Activated naive CD4-positive, alpha-beta T cell treated with anti-CD3 and anti-CD28 coated beads, Interleukin-2, amount 50 U/mL, for 24 hours (primary cell): Measurements from ENCODE around the gene ROR2.
"Not testable (repeated sequence)": the region's sequence is repeated elsewhere in the genome, so short reads cannot be mapped to it uniquely, and the experiment has no call there.

Experiments used
- H3K27ac Mint-ChIP-seq: one replicate; pipeline ENCODE4 v1.8.0; 2021; ENCODE audit warnings: mild to moderate bottlenecking, mixed read lengths
- H3K27me3 Mint-ChIP-seq: one replicate; pipeline ENCODE4 v1.8.0; 2021; ENCODE audit warnings: mixed read lengths
- H3K36me3 Mint-ChIP-seq: one replicate; pipeline ENCODE4 v1.8.0; 2021; ENCODE audit warnings: mixed read lengths
- H3K4me1 Mint-ChIP-seq: one replicate; pipeline ENCODE4 v1.8.0; 2021; ENCODE audit warnings: mixed read lengths
- H3K4me3 Mint-ChIP-seq: one replicate; pipeline ENCODE4 v1.8.0; 2021; ENCODE audit warnings: mild to moderate bottlenecking, mixed read lengths
- H3K9me3 Mint-ChIP-seq: one replicate; pipeline ENCODE4 v1.8.0; 2021; ENCODE audit warnings: mixed read lengths

ROR2 gene

DNA sequence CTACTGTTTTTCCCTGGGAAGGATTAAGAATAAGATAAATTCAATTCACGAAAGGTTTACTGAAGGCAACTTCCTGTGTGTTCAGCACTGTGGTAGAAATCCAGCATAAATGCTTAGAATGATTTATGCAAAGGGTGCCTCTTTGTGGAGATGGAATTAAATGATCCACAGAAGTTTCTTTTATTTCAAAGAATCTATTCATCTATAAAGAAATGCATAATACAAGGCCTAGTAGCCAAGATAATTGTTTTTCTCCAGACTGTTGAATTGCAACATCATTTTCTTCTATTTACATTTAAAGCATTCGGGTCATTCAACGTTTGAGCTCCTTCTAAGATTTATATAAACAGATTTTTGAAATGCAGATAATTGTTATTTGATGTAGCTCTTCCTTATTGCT lies 387.6 kb downstream of the ROR2 start:
- no peak overlapping the region for H3K27ac Mint-ChIP-seq
- H3K4me1 Mint-ChIP-seq: no peaks in the 10 kb centered on the region
- no peaks in the 10 kb centered on the region for H3K9me3 Mint-ChIP-seq
- no peak overlapping the region for H3K4me3 Mint-ChIP-seq
- peaks cover 18% of the 10 kb centered on the region for H3K27me3 Mint-ChIP-seq
- no peaks in the 10 kb centered on the region for H3K36me3 Mint-ChIP-seq

DNA sequence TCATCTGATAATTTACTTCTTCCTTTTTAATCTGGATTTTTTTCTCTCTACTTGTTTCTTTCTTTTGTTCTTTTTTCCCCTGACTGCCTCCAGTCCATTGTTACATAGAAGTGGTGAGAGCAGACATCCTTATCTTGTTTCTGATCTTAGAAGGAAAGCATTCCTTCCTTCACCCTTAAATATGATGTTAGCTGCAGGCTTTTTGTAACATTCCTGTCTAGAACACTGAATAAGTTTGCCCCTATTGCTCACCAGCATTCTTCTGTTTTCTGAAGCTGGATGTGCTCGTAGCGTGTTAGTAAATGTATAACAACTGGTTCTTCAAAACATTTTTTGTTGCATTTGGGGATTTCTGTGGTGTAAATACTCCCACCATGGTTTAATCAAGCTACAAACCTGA lies 389.7 kb downstream of the ROR2 start:
- no peaks in the 10 kb centered on the region for H3K36me3 Mint-ChIP-seq
- no peak overlapping the region for H3K27ac Mint-ChIP-seq
- no peaks in the 10 kb centered on the region for H3K4me1 Mint-ChIP-seq
- peaks cover 18% of the 10 kb centered on the region for H3K27me3 Mint-ChIP-seq
- no peaks in the 10 kb centered on the region for H3K9me3 Mint-ChIP-seq
- H3K4me3 Mint-ChIP-seq: no peak overlapping the region

DNA sequence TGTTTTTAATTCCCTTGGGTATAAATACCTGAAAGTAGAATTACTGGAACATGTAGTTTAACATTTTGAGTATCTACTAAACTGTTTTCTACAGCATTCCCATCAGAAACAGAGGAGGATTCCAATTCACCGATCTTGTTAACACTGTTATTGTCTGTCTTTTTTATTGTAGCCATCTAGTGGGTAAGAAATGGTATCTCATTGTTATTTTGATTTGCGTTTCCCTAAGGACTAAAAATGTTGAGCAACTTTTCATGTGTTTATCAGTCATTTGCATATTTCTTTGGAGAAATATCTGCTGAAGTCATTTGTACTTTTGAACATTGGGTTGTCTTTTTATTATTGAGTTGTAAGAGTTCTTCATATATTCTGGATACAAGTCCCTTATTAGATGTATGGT lies 391.1 kb downstream of the ROR2 start:
- Mint-ChIP-seq H3K27ac (no peak overlapping the region), H3K27me3 (peaks cover 16% of the 10 kb centered on the region), H3K4me3 (no peak overlapping the region), H3K9me3 (no peaks in the 10 kb centered on the region), H3K36me3 (no peaks in the 10 kb centered on the region), H3K4me1 (no peaks in the 10 kb centered on the region)

DNA sequence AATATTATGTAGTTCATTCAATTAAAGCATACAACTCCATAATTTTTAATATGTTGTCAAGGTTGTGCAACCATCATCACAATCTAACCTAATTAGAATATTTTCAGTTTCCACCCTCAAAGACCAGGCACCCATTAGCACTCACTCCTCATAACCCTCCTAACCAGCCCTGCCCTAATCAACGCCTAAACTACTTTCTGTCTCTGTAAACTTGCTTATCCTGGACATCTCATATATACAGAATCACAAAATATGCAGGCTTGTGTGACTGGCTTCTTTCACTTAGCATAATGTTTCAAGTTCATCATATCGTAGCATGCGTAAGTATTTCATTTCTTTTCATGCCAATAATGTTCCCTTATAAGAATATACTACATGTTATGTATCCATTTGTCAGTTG lies 391.6 kb downstream of the ROR2 start:
- H3K27ac Mint-ChIP-seq: no peak overlapping the region
- H3K4me1 Mint-ChIP-seq: no peaks in the 10 kb centered on the region
- H3K9me3 Mint-ChIP-seq: no peaks in the 10 kb centered on the region
- H3K4me3 Mint-ChIP-seq: no peak overlapping the region
- H3K27me3 Mint-ChIP-seq: peaks cover 12% of the 10 kb centered on the region
- no peaks in the 10 kb centered on the region for H3K36me3 Mint-ChIP-seq

DNA sequence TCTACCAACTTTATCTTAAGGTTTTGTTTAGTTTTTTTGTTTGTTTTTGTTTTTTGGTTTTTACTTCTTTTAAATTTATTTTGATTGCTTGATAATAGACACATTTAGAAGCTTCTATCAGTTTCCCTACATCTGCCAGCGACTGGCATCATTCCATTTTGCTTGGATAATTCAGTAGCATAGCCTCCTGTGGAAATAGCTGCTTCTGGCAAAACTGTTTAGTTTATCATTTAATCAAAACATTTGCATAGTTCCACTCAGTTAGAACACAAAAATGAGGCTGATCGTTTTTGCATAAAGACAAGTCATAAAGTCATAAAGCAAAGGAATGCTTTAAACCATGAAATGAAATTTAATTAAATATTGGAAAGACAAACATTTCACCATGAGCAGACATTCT lies 392.7 kb downstream of the ROR2 start:
- Mint-ChIP-seq H3K9me3 (no peaks in the 10 kb centered on the region), H3K4me1 (no peaks in the 10 kb centered on the region), H3K4me3 (no peak overlapping the region), H3K27me3 (peaks cover 11% of the 10 kb centered on the region), H3K36me3 (no peaks in the 10 kb centered on the region), H3K27ac (no peak overlapping the region)

DNA sequence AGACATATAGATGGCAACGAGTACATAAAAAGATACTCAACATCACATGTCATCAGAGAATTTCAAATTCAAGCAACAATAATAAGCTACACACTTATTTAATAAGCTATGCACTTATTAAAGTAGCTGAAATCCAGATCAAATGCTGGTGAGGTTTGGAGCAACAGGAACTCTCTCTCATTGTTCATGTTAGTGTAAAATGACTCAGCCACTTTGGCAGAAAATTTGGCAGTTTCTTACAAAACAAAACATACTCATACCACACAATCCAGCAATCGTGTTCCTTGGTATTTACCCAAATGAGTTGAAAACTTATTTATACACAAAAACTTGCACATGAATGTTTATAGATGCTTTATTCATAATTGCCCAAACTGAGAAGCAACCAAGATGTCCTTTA lies 394.9 kb downstream of the ROR2 start:
- Mint-ChIP-seq H3K4me1 (no peaks in the 10 kb centered on the region), H3K36me3 (no peaks in the 10 kb centered on the region), H3K9me3 (no peaks in the 10 kb centered on the region), H3K4me3 (no peak overlapping the region), H3K27me3 (peaks cover 8% of the 10 kb centered on the region), H3K27ac (no peak overlapping the region)

DNA sequence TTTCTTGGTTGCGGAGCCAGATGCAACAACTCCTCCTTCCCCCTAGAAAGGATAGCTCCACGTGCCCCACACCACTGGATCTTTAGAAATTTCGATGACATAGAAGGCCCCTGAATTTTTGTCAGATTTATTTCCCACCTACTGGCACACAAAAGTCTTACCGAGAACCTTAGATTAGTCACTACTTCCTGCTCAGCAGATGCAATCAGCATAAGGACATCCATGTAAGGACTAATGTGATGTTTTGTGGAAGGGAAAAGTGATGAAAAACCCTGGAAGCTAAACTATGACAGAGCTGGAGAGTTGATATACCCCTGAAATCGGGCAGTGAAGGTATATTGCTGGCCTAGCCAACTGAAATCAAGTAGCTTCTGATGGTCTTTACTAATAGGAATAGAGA lies 400.9 kb downstream of the ROR2 start:
- Mint-ChIP-seq H3K4me3 (no peak overlapping the region), H3K9me3 (no peaks in the 10 kb centered on the region), H3K27me3 (peaks cover 9% of the 10 kb centered on the region), H3K36me3 (no peaks in the 10 kb centered on the region), H3K27ac (no peak overlapping the region), H3K4me1 (no peaks in the 10 kb centered on the region)

DNA sequence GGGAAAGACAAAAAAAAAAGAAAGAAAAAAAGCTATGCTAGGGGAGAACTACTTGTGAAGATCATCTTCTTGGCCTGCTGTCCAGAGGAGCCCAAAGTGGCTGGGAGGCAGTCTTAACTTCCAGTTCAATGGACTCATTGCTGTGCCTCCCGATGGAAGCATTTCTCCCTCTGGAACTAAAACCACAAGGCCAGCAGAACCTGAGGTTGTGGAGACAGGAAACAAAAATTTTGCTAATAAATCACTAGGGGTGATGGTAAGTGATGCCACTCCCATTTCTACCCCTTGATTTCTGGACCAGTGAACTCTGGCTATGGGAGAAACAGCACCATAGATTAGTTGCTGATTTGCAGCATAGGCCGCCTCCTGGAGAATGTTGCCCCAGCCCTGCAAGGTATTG lies 402.9 kb downstream of the ROR2 start:
- H3K27me3 Mint-ChIP-seq: peaks cover 7% of the 10 kb centered on the region
- no peaks in the 10 kb centered on the region for H3K36me3 Mint-ChIP-seq
- H3K9me3 Mint-ChIP-seq: no peaks in the 10 kb centered on the region
- no peak overlapping the region for H3K27ac Mint-ChIP-seq
- H3K4me3 Mint-ChIP-seq: no peak overlapping the region
- no peaks in the 10 kb centered on the region for H3K4me1 Mint-ChIP-seq

DNA sequence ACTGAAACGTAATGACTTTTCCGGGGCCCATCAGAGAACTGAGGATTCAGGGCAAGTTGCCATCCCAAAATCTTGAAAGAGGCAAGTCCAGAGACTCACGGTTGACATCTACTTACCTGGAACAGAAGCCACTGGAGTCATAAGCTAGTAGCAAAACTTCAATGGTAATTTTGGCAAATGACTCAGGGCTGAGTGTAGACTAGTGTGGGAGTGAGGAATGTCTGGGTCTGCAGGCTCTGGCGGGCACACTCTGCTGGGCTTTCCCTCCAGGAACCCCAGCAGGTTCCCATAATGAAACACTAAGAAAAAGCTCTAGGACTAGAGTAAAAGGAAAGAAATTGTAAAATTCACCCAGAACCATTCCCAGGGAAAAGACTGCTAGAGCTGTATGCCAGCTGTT lies 403.5 kb downstream of the ROR2 start:
- no peaks in the 10 kb centered on the region for H3K4me1 Mint-ChIP-seq
- H3K9me3 Mint-ChIP-seq: no peaks in the 10 kb centered on the region
- H3K36me3 Mint-ChIP-seq: no peaks in the 10 kb centered on the region
- H3K27me3 Mint-ChIP-seq: peaks cover 8% of the 10 kb centered on the region
- no peak overlapping the region for H3K4me3 Mint-ChIP-seq
- no peak overlapping the region for H3K27ac Mint-ChIP-seq

DNA sequence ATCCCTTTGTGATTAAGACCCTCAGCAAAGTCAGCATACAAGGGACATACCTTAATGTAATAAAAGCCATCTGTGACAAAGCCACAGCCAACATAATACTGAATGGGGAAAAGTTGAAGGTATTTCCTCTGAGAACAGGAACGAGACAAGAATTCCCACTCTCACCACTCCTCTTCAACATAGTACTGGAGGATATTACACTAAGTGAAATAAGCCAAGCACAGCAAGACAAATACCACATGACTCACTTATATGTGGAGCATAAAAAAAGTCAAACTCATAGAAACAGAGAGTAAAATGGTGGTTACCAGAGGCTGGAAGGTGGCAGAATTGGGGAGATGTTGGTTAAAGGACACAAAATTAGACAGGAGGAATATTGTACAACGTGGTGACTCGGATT lies 408.3 kb downstream of the ROR2 start:
- Mint-ChIP-seq H3K27ac (no peak overlapping the region), H3K36me3 (no peaks in the 10 kb centered on the region), H3K27me3 (peaks cover 1% of the 10 kb centered on the region), H3K9me3 (no peaks in the 10 kb centered on the region), H3K4me1 (peaks cover 6% of the 10 kb centered on the region), H3K4me3 (no peak overlapping the region)

DNA sequence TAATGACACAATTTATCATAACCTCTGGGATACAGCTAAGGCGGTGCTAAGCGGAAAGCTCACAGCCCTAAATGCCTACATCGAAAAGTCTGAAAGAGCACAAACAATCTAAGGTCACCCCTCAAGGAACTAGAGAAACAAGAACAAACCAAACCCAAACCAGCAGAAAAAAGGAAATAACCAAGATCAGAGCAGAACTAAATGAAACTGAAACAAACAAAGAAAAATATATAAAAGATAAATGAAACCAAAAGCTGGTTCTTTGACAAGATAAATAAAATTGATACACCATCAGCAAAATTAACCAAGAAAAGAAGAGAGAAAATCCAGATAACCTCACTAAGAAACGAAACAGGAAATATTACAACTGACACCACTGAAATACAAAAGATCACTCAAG lies 409.5 kb downstream of the ROR2 start:
- not testable (repeated sequence) for H3K9me3 Mint-ChIP-seq, H3K36me3 Mint-ChIP-seq, H3K27ac Mint-ChIP-seq, H3K4me3 Mint-ChIP-seq, H3K4me1 Mint-ChIP-seq, H3K27me3 Mint-ChIP-seq

DNA sequence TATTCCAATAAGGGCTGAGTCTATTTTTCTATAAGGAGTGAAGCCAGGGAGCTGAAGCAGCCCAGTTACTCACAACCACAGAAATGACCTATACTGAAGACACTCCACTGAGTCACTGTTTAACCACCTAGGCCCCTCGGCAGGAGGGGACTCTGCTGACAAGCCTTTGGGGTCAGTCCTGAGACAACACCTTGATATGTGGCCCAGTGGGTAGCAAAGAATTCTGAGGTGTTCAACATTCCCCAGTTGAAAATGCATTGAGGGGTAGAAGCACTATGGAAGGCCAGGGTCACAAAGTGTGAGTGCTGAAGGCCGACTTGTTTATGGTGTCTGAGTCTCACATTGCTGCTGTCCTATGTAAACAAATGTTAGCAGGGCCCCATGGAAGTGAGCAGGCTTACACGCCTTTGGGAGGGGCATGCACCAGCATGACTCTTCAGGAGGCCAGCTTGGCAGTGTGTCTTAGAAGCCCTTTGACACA lies 413.8 kb downstream of the ROR2 start:
- Mint-ChIP-seq H3K4me1 (peaks cover 6% of the 10 kb centered on the region), H3K9me3 (no peaks in the 10 kb centered on the region), H3K27me3 (peaks cover 9% of the 10 kb centered on the region), H3K36me3 (no peaks in the 10 kb centered on the region), H3K4me3 (no peak overlapping the region), H3K27ac (no peak overlapping the region)

DNA sequence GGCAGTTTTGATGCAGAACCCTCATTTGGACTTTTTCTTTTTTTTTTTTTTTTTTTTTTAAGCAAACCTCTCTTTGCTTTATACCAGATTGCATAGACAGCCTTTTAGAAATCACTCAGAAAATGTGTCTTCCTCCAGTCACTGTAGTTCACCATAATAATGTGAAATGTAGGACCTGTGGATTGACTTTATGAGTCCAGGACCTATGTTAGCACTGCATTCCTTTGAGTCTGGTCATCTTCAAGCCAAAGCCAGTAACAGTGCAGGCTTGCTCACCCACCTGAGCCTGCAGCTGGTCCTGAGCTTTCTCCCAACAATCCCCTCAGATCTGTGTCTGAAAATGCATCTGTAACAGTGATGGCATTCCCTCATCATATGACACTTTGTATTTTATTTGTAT lies 415.7 kb downstream of the ROR2 start:
- H3K27me3 Mint-ChIP-seq: peaks cover 9% of the 10 kb centered on the region
- H3K4me1 Mint-ChIP-seq: no peaks in the 10 kb centered on the region
- H3K9me3 Mint-ChIP-seq: no peaks in the 10 kb centered on the region
- H3K27ac Mint-ChIP-seq: no peak overlapping the region
- no peaks in the 10 kb centered on the region for H3K36me3 Mint-ChIP-seq
- H3K4me3 Mint-ChIP-seq: no peak overlapping the region

DNA sequence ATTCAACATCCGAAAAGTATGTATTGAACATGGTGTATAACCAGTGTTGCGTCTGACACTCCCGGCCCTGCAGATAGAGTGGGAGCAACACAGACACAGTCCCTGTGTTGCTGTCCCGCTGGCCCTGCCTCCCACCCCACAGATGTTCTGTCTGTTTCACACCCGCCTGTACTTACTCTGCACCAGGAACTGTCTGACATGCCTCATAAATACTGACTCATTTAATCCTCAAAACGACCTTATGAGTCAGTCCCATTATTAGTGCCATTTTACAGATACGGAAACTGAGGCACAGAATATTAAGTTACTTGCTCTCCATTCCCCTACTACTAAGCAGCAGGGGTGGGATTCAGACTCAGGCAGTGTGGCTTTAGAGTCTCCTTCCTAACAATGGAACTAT lies 416.6 kb downstream of the ROR2 start:
- H3K4me1 Mint-ChIP-seq: no peaks in the 10 kb centered on the region
- H3K9me3 Mint-ChIP-seq: no peaks in the 10 kb centered on the region
- H3K4me3 Mint-ChIP-seq: no peak overlapping the region
- no peak overlapping the region for H3K27ac Mint-ChIP-seq
- no peaks in the 10 kb centered on the region for H3K36me3 Mint-ChIP-seq
- peaks cover 11% of the 10 kb centered on the region for H3K27me3 Mint-ChIP-seq

DNA sequence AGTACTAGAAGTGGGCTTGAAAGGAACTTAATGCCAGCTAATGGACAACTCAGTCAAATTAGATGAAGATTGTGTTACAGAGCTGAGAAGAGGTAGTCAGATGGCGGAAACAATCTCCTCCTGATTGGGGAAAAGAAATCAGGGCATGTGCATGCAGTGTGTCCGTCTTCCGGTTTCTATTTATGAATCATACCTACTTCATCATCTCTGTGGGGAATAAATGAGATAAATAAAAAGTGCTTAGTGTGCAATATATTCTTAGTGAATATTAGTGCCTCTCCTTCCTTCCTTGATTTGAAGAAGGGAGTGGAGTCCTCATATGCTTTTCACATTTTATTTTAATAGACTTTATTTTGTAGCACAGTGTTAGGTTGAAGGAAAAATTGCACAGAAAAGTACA lies 417.7 kb downstream of the ROR2 start:
- Mint-ChIP-seq H3K4me3 (no peak overlapping the region), H3K4me1 (no peaks in the 10 kb centered on the region), H3K36me3 (no peaks in the 10 kb centered on the region), H3K9me3 (no peaks in the 10 kb centered on the region), H3K27me3 (peaks cover 13% of the 10 kb centered on the region), H3K27ac (no peak overlapping the region)

DNA sequence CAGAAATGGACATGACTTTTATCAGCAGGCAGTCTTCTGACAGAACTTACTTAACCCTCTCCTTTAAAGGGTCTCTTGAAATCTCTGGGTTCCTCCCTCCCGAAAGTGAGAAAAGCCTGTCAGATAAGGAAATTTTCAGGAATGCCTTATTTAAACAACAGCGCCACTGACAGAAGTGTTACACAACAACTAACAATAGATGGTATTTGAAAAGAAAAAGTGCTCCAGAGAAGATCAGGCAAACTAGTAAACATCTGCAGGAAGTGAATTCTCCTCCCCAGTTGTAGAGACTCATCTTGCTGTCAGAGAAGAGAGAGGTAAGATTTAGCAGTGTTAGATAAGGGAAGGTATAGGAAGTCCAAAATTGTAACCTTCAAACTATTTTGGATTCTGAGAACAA lies 419.2 kb downstream of the ROR2 start:
- no peaks in the 10 kb centered on the region for H3K36me3 Mint-ChIP-seq
- peaks cover 7% of the 10 kb centered on the region for H3K9me3 Mint-ChIP-seq

DNA sequence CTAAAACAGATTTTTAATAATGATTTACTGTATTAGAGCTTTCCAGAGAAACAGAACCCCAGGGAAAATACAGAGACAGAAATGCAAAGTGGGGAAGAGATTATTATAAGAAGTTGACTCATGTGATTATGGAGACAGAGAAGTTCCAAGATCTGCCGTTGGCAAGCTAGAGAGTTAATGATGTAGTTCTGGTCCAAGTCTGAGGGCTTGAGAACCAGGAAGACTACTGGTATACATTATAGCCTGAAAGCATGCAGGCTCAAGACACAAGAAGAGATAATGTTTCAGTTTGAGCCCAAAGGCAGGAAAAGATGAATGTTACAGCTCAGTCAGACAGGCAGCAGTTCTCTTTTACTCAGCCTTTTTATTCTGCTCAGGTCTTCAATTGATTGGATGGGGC lies 427.5 kb downstream of the ROR2 start:
- no peak overlapping the region for H3K27ac Mint-ChIP-seq
- no peak overlapping the region for H3K4me3 Mint-ChIP-seq
- no peaks in the 10 kb centered on the region for H3K36me3 Mint-ChIP-seq
- H3K4me1 Mint-ChIP-seq: no peaks in the 10 kb centered on the region
- H3K9me3 Mint-ChIP-seq: peaks cover 10% of the 10 kb centered on the region
- H3K27me3 Mint-ChIP-seq: peaks cover 23% of the 10 kb centered on the region

More for the DNA sequence above, 419.2 kb downstream of the ROR2 start:
- H3K27ac Mint-ChIP-seq: no peak overlapping the region
- no peak overlapping the region for H3K4me3 Mint-ChIP-seq
- H3K27me3 Mint-ChIP-seq: peaks cover 14% of the 10 kb centered on the region
- no peaks in the 10 kb centered on the region for H3K4me1 Mint-ChIP-seq
